Measurements from ENCODE around the gene MRPL46. TPM values are rescaled to one million over a fixed set of nuclear protein-coding genes. Genes with fewer than 3 reads are reported as not detected.

MRPL46 gene
- total RNA-seq, 2 experiments from 2014 or later: 8.6 to 10.2 TPM

DNA sequence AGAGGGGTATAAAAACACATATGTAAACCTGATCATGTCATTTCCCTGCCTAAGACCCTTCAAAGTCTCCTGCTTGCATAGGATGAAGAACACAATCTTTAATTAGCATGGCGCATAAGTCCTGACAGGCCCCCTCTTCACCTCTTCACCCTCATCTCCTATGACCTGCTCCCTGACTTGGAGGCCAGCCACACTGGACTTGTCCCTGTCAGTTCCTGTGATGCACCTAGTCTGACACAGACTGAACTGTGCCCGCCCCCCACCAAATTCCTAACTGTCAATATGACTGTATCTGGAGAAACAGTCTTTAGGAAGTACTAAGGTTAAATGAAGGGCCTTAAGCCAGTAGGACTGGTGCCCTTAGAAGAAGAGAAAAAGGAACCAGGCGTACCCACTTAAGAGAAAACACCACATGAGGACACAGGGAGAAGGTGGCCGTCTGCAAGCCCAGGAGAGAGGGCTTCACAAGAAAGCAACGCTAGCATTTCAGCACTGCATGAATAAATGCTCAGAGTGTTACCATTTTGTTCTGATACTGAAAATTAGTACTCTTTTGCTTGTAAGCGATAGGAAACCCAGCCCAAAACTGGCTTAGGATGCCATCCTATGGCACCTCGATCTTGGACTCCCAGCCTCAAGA, 34.0 kb downstream of the MRPL46 start:
- Mint-ChIP-seq H3K9me3 (no peaks in the 10 kb centered on the region), H3K27ac (no peak overlapping the region), H3K4me3 (no peak overlapping the region), H3K27me3 (peaks cover 33% of the 10 kb centered on the region), H3K4me1 (ENCODE audit: low read depth) (no peaks in the 10 kb centered on the region), H3K36me3 (ENCODE audit: low read depth) (no peaks in the 10 kb centered on the region)
- intact Hi-C loops (cut with DNase I, micrococcal nuclease): no loop called here
- Histone ChIP-seq H3K27me3 (ENCODE audit: control insufficient read depth in 1 of 2, insufficient read depth in 2 of 2, low read length in 2 of 2) (peaks cover 4 to 14% of the 10 kb centered on the region in 2 experiments), H3K4me3 (ENCODE audit: low read length) (no peak overlapping the region), H3K9me3 (ENCODE audit: control insufficient read depth in 1 of 2, insufficient read depth in 1 of 2, low read length in 2 of 2) (no peaks in the 10 kb centered on the region), H3K36me3 (ENCODE audit: insufficient read depth, low read length) (no peaks in the 10 kb centered on the region), H3K27ac (ENCODE audit: low read depth in 1 of 2, low read length in 2 of 2) (no peak overlapping the region), H3K4me1 (ENCODE audit: insufficient read depth, low read length) (no peaks in the 10 kb centered on the region)
- ChIA-PET POLR2A (no interaction called here), CTCF (no interaction called here)
- no peak for ATAC-seq (ENCODE audit: poor library complexity)
- no peak for DNase-seq
- TF ChIP-seq, protein P1, sequence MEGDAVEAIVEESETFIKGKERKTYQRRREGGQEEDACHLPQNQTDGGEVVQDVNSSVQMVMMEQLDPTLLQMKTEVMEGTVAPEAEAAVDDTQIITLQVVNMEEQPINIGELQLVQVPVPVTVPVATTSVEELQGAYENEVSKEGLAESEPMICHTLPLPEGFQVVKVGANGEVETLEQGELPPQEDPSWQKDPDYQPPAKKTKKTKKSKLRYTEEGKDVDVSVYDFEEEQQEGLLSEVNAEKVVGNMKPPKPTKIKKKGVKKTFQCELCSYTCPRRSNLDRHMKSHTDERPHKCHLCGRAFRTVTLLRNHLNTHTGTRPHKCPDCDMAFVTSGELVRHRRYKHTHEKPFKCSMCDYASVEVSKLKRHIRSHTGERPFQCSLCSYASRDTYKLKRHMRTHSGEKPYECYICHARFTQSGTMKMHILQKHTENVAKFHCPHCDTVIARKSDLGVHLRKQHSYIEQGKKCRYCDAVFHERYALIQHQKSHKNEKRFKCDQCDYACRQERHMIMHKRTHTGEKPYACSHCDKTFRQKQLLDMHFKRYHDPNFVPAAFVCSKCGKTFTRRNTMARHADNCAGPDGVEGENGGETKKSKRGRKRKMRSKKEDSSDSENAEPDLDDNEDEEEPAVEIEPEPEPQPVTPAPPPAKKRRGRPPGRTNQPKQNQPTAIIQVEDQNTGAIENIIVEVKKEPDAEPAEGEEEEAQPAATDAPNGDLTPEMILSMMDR (IDR thresholded peaks at IDR 0.05): no peak

DNA sequence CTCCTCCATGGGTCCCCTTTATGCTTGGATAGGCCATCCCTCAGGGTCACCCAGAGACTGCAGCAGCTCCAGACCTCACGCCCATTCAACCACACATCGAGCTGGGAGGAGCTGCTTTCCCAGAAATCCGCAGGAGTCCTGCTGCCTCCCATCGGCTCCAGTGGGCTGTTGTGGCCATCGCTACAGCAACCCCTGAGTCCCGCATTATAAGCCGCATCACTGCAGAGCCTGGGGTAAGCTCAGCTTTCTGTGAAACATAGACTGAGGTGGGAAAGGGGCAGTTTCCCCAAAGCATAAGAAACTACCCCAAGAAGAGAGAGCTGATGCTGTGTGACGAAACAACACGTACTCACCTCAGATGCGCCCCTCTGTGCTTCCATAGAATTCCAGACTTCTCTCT, 35.7 kb downstream of the MRPL46 start:
- H3K27ac Mint-ChIP-seq: no peak overlapping the region
- intact Hi-C loops (cut with DNase I, micrococcal nuclease): no loop called here

DNA sequence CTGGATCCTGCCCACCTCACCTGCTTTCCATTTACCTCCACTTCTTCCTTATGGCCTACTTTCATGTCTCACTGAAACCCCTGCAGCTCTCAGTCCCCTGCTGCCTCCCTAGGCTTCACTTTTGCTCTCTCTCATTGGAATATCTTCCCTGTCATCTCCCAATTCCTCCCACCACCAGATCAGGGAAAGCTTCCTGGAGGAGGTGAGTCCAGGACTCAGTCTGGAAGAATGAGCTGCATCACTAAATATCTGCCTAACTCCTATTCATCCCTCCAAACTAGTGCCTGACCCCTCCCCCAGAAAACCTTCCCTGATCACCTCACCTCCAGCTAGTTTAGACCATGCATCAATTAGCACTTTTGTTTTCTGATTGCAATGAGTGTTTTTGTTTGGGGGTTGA, 37.1 kb downstream of the MRPL46 start:
- H3K27me3 ChIP-seq (ENCODE audit: control insufficient read depth in 1 of 2, insufficient read depth in 2 of 2, low read length in 2 of 2): peaks cover 4 to 6% of the 10 kb centered on the region in 2 experiments
- Mint-ChIP-seq H3K36me3 (ENCODE audit: low read depth) (no peaks in the 10 kb centered on the region), H3K27ac (no peak overlapping the region), H3K9me3 (no peaks in the 10 kb centered on the region), H3K4me3 (no peak overlapping the region), H3K4me1 (ENCODE audit: low read depth) (no peaks in the 10 kb centered on the region), H3K27me3 (peaks cover 30% of the 10 kb centered on the region)
- ATAC-seq (ENCODE audit: poor library complexity) (no peak), DNase-seq (no peak)
- POLR2A ChIA-PET: interaction anchor here (0.7 kb wide), 1 partner anchor 88 kb away, joined by 3 read pairs; no protein-coding TSS in a partner anchor
- CTCF ChIA-PET: no interaction called here
- no peak overlapping the region for H3K4me3 ChIP-seq (ENCODE audit: low read length)
- no peaks in the 10 kb centered on the region for H3K9me3 ChIP-seq (ENCODE audit: control insufficient read depth in 1 of 2, insufficient read depth in 1 of 2, low read length in 2 of 2)
- H3K4me1 ChIP-seq (ENCODE audit: insufficient read depth, low read length): no peaks in the 10 kb centered on the region
- no peak overlapping the region for H3K27ac ChIP-seq (ENCODE audit: low read depth in 1 of 2, low read length in 2 of 2)
- TF ChIP-seq, protein P1 (IDR thresholded peaks at IDR 0.05): no peak
- intact Hi-C loops (cut with DNase I, micrococcal nuclease): no loop called here
- H3K36me3 ChIP-seq (ENCODE audit: insufficient read depth, low read length): no peaks in the 10 kb centered on the region

More for the DNA sequence above, 35.7 kb downstream of the MRPL46 start:
- TF ChIP-seq, protein P1 (IDR thresholded peaks at IDR 0.05): no peak
- Mint-ChIP-seq H3K9me3 (no peaks in the 10 kb centered on the region), H3K27me3 (peaks cover 30% of the 10 kb centered on the region), H3K4me1 (ENCODE audit: low read depth) (no peaks in the 10 kb centered on the region), H3K36me3 (ENCODE audit: low read depth) (no peaks in the 10 kb centered on the region), H3K4me3 (no peak overlapping the region)
- H3K27ac ChIP-seq (ENCODE audit: low read depth in 1 of 2, low read length in 2 of 2): no peak overlapping the region
- peaks cover 4 to 6% of the 10 kb centered on the region in 2 experiments for H3K27me3 ChIP-seq (ENCODE audit: control insufficient read depth in 1 of 2, insufficient read depth in 2 of 2, low read length in 2 of 2)
- no peaks in the 10 kb centered on the region for H3K9me3 ChIP-seq (ENCODE audit: control insufficient read depth in 1 of 2, insufficient read depth in 1 of 2, low read length in 2 of 2)
- ChIA-PET CTCF (no interaction called here), POLR2A (no interaction called here)
- no peaks in the 10 kb centered on the region for H3K36me3 ChIP-seq (ENCODE audit: insufficient read depth, low read length)
- DNase-seq: no peak
- no peaks in the 10 kb centered on the region for H3K4me1 ChIP-seq (ENCODE audit: insufficient read depth, low read length)
- H3K4me3 ChIP-seq (ENCODE audit: low read length): no peak overlapping the region
- ATAC-seq (ENCODE audit: poor library complexity): no peak

Measured in CD4-positive, alpha-beta T cell (primary cell).